ENCODE measurements around the gene PEX11G. TPM values are rescaled to one million over a fixed set of nuclear protein-coding genes. Genes with fewer than 3 reads are reported as not detected.

The PEX11G gene
- total and polyA plus RNA-seq, 2 of the 8 experiments (the other 6 are each of a cell fraction or from before 2014, with no cell fraction given) = 2.1 to 4.3 TPM

DNA sequence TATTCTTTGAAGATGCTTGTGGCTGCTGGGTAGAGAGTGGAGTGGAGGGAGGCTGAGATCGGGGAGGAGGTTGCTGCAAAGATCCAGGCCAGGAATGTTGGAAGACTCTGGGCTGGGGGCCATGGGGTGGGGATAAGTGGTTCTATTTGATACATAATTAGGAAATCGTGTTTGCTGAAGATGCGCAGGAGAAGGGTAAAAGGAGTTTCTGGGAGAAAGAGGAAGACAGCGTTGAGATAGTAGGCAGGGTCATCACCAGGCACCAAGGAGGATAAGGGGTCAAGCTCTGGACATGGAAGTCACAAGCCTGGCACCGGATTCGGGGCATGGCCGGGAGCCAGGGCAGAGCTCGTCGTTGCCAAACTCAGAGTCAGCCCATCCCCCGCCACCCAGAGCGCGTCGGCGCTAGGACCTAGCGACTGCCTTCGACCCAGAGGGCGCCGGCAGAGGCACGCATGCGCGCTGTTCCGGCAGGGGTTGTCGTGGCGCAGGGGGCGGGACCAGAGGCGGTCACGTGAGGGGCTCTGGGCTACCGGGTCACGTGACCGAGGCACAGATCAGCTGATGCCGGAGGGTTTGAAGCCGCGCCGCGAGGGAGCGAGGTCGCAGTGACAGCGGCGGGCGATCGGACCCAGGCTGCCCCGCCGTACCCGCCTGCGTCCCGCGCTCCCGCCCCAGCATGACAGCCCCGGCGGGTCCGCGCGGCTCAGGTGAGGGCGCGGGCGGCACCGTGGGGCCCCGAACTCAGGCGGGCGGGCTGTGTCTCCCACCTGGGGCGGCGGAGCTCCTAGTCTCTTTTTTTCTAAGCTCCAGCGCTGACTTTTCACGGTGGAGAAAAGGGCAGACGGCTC, 33.5 kb upstream of the PEX11G start, which contains the start of gene MCOLN1 (continued):
- TF ChIP-seq GTF2F1 (IDR thresholded peaks at IDR 0.05; ENCODE audit: borderline replicate concordance, low read depth, low read length) (peak; percentile 87), RAD21 (IDR thresholded peaks at IDR 0.05 in 1 of 2, conservative IDR thresholded peaks at IDR 0.05 in 1 of 2; ENCODE audit: low read depth in 2 of 2, low read length in 2 of 2) (peak in 1 of 2 experiments; percentile 28; a peak in 2 of 4 replicates), GABPA (IDR thresholded peaks at IDR 0.05; ENCODE audit: borderline replicate concordance, insufficient read depth, low read length) (peak; percentile 41; the same call in 1 of the 2 replicates), KDM4A (IDR thresholded peaks at IDR 0.05; ENCODE audit: low read depth, low read length, severe bottlenecking) (peak; percentile 81), BACH1 (IDR thresholded peaks at IDR 0.05; ENCODE audit: low read length) (no peak), TAF1 (IDR thresholded peaks at IDR 0.05; ENCODE audit: low read depth, low read length) (peak; percentile 46; the same call in 1 of the 2 replicates), PHF8 (conservative IDR thresholded peaks at IDR 0.05; ENCODE audit: low read depth, low read length) (peak; percentile 55; the same call in 1 of the 2 replicates), EZH2 (IDR thresholded peaks at IDR 0.05; ENCODE audit: low read depth, low read length, severe bottlenecking) (no peak)
- TF ChIP-seq, protein P1, sequence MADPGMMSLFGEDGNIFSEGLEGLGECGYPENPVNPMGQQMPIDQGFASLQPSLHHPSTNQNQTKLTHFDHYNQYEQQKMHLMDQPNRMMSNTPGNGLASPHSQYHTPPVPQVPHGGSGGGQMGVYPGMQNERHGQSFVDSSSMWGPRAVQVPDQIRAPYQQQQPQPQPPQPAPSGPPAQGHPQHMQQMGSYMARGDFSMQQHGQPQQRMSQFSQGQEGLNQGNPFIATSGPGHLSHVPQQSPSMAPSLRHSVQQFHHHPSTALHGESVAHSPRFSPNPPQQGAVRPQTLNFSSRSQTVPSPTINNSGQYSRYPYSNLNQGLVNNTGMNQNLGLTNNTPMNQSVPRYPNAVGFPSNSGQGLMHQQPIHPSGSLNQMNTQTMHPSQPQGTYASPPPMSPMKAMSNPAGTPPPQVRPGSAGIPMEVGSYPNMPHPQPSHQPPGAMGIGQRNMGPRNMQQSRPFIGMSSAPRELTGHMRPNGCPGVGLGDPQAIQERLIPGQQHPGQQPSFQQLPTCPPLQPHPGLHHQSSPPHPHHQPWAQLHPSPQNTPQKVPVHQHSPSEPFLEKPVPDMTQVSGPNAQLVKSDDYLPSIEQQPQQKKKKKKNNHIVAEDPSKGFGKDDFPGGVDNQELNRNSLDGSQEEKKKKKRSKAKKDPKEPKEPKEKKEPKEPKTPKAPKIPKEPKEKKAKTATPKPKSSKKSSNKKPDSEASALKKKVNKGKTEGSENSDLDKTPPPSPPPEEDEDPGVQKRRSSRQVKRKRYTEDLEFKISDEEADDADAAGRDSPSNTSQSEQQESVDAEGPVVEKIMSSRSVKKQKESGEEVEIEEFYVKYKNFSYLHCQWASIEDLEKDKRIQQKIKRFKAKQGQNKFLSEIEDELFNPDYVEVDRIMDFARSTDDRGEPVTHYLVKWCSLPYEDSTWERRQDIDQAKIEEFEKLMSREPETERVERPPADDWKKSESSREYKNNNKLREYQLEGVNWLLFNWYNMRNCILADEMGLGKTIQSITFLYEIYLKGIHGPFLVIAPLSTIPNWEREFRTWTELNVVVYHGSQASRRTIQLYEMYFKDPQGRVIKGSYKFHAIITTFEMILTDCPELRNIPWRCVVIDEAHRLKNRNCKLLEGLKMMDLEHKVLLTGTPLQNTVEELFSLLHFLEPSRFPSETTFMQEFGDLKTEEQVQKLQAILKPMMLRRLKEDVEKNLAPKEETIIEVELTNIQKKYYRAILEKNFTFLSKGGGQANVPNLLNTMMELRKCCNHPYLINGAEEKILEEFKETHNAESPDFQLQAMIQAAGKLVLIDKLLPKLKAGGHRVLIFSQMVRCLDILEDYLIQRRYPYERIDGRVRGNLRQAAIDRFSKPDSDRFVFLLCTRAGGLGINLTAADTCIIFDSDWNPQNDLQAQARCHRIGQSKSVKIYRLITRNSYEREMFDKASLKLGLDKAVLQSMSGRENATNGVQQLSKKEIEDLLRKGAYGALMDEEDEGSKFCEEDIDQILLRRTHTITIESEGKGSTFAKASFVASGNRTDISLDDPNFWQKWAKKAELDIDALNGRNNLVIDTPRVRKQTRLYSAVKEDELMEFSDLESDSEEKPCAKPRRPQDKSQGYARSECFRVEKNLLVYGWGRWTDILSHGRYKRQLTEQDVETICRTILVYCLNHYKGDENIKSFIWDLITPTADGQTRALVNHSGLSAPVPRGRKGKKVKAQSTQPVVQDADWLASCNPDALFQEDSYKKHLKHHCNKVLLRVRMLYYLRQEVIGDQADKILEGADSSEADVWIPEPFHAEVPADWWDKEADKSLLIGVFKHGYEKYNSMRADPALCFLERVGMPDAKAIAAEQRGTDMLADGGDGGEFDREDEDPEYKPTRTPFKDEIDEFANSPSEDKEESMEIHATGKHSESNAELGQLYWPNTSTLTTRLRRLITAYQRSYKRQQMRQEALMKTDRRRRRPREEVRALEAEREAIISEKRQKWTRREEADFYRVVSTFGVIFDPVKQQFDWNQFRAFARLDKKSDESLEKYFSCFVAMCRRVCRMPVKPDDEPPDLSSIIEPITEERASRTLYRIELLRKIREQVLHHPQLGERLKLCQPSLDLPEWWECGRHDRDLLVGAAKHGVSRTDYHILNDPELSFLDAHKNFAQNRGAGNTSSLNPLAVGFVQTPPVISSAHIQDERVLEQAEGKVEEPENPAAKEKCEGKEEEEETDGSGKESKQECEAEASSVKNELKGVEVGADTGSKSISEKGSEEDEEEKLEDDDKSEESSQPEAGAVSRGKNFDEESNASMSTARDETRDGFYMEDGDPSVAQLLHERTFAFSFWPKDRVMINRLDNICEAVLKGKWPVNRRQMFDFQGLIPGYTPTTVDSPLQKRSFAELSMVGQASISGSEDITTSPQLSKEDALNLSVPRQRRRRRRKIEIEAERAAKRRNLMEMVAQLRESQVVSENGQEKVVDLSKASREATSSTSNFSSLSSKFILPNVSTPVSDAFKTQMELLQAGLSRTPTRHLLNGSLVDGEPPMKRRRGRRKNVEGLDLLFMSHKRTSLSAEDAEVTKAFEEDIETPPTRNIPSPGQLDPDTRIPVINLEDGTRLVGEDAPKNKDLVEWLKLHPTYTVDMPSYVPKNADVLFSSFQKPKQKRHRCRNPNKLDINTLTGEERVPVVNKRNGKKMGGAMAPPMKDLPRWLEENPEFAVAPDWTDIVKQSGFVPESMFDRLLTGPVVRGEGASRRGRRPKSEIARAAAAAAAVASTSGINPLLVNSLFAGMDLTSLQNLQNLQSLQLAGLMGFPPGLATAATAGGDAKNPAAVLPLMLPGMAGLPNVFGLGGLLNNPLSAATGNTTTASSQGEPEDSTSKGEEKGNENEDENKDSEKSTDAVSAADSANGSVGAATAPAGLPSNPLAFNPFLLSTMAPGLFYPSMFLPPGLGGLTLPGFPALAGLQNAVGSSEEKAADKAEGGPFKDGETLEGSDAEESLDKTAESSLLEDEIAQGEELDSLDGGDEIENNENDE (IDR thresholded peaks at IDR 0.05; ENCODE audit: insufficient replicate concordance, low read length) = no peak
